HG03460 (cell line): ENCODE data around the gene EOLA2.
"Not testable (repeated sequence)": the region's sequence is repeated elsewhere in the genome, so short reads cannot be mapped to it uniquely, and the experiment has no call there.

ENCODE experiments used
- ATAC-seq: cut with Tn5 transposase; IDR thresholded peaks from one replicate; pipeline ENCODE4 v1.9.1; 2021; ENCODE audit not compliant: unreplicated experiment

The EOLA2 gene

DNA sequence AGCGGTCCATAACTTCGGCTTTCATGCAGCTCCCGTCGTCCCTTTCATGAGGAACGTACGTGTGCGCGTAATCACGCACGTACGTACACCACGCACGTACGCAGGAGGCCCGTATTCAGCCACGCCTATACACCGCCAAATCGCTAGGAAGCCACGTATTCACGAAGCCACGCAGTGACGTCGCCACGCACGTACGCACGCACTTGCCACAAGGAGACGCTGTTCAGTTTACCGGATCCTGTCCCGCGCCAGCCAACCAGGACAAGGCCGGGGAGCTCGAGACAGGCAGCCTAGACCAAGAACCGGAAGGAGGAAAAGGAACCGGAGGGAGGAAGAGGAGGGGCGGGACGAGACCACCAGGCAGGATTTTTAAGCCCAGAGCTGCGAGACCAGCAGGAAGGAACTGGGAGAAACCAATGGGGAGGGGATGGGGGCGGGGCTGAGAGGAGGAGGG, at the start of gene EOLA2:
EOLA2 (minus strand) TSS at position 65 of the 454 bp plus-strand sequence. CDS start 4,617 bp downstream, outside the sequence.
- peak; percentile 64 for ATAC-seq

DNA sequence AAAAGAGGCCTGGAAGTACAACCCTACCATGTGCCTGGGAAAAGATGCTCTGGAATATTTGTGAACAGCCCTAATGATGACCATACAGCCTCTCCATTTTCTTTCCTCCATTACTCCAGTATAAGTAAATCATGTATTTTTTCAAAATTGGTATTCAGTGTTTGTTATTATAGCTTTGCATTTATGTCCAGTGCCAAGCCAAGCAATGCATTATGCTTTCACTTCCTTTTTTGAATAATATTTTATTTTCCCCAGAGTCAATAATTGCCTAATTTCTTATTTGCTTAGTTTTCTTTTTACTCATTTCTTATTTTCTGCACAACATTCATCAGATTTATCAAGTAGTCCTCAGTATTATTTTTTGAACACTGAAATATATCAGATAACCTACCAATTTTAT, 49.3 kb upstream of the EOLA2 start:
- peak; percentile 71 for ATAC-seq

DNA sequence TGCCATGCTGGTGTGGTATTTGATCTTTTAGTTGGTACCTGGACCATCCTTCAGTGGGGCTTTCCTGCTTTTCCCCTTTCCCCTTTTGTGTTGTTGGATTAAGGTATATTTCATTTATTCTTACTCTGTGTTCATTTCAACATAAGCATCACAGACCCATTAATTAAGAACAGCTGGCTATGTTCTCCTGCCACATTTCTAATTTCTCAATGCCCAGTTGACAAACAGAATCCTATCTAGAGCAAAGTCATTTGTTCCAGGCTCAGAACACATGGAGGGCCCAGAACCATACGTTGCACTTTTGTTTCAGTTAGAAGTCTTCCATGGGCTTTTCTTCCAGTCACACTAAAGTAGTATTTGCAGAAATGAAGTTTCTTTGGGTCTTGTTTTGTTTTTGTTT, 46.1 kb upstream of the EOLA2 start:
- ATAC-seq: no peak

DNA sequence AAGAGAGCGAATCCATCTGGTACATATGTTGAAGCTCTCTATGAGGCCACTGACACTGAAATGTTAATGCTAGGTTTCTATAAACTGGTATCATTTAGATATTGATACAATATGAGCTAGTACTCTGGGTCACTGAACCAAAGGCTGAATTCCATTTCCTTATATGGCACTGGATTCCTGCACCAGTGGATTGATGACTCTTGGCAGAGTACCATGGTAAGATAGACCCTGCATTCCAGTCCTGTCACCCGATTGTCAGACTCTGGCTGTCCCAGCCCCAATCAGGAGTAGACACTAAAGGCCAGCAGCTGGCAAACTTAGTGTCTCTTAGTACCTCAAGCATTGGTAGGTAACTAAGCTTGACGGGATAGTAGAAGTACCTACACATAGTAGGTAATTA, 44.0 kb upstream of the EOLA2 start:
- ATAC-seq: no peak

DNA sequence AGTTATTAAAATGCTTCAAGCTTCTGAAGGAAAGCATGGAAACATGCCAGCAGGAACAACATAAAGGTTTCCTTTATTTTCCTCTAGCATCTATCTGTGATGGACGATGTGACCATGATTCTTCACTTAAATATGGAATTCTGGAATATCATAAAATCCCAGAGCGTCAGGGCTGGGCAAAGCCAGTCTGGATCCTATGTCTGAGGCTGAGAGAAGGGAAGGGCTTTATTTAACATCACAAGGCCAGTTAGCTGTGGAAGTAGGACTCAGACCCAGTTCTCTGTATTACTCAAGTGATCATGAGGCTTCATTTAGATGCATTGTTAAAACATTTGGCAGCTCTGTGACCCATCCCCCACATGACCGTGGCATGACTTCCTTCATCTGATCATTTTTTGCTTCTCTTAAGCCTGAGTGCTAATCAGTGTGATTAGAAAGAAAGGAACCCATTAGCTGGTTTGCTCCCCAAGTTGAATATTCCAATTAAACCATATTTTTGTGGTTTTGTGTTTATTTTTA, 40.9 kb upstream of the EOLA2 start:
- ATAC-seq: no peak

DNA sequence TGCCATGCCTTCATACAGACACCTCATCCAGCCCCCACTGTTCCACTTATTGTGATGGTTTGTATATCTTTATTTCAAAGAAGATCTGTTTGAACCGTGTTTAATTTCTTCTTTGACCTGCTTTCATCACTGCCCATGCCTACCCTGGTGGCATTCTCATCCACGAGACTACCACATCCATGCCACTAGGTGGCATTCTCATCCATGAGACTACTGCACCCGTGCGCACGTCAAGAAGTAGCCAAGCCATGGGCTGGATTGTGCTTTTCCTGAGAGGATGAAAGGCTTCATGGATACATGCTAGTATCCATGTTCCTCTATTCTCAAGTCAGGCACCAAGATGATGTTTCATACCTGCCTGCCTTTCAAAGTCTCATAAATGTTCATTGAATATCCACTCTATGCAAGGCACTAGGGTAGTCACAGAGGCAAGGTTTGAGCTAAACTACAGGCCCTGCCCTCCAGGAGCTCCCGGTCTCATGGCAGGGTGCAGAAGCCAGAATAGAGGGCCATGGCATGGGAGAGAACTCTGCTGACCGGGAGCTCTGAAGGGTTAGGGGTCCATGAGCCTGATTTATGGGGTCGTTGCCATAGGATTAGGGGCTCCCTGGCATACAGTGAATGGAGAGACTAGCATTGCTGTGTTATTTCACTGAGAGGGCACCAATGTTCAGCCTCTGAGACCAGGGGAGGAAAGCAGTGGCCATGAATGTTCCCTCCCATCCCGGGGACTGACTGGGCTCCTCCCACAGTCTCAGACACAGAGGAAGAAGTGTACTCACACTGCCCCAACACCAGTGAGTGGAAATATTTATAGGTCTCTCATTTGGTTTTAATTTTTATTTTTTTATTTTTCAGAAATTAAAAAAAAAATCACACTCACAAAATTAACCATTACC, 24.8 kb upstream of the EOLA2 start:
- ATAC-seq: peak; percentile 68

DNA sequence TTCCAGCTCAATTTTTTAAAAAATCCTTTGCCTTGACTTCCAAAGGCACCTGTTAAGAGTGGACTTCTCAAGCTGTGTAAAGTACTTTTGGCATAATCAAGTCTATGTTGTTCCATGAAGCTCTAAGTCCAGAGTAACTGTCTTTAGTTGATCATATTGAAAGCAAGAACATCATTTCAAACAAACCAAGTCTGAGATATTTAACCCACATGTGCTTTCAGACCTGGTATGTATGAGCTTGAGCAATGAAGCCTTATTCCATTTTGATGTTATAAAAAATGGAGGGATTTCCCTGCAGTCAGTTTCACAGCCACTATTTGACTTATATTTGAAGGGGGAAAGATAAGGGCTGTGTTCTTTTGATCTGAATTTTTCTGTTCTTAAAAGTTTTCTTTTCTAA, 23.7 kb upstream of the EOLA2 start:
- no peak for ATAC-seq

DNA sequence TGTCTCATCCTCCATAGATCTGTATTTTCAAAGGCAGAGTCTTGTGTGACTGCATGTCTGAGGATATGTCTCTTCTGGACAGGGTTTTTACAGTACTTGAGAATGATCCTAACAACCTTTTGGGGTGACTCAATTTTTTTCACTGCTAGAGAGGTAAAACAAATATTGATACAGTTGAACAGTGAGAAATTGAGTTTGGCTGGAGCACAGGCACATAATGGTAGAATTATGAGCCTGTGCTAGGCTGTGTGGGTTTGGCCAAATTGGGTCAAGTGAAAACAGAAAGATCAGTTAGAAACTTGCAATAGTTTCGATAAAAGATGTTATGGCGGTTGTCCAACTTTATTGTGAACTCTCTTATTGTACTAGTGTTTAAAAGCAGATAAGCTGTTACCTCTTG, 23.3 kb upstream of the EOLA2 start:
- ATAC-seq: no peak

DNA sequence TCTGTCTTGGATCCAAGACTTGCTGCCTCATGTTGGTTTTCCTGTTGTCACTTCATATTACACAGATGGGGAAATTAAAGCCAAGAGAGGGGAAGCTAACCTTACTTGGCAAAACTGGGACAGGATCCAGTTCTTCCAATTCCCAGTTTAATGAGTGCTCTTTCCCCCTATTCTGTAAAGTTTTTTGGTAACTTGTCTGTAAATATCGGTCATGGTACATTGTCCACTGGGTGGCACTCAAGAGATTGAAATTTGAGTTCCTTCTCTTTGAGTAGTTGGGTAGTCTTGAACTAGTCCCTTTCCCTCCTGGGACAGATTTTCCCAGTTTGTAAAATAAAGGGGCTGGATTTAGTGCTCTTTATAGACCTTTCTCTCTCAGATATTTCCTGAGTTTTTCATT, 12.4 kb upstream of the EOLA2 start:
- ATAC-seq: no peak

DNA sequence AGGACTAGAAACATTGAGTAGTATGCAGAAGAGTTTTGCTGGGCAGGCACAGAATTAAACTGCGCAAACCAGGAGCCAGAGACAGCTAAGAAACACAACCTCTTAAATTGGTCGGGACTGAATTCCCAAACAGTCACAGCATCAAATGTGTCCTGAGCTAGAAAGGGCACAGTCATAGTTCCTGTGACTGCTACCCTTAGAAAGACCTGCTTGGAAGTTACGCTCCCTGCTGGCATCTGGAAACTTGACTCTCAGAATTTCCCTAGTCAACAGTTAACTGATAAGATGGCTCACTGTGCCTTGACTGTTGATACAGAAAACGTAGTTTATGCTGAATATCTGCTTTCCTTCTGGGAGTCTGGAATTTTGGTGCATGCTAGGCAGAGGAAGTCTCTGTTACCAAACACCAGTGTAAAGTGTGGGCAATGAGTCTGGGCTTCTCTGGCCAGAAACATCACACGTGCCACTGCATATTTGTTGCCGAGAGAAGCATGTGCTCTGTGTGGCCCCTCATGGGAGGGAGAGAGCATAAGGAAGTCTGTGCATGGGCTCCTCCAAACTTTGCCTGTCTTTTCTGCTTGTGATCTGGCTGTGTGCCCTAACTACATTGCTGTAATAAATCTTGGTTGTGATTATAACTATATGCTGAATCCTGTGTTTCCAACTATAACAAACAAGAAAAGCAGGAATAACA, 11.6 kb upstream of the EOLA2 start:
- ATAC-seq: no peak

DNA sequence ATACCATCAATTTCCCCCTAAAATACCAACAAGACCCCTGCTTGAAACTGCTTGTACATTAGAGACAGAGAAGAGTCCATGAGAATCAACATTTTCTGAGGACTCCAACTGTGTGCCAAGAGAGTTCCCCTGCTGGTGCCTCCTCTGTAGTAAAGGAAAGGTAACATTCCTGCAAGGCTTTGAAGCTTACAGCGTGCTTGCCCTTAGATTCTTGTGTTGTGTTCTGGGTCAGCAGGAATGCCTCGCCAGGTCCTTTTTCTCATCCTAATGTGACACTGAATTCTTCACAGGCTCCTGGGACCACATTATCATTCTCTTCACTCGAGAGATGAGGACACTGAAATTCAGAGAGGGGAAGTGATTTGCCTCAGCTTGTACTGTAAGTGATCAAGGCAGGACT, 9.7 kb upstream of the EOLA2 start:
- ATAC-seq: no peak

DNA sequence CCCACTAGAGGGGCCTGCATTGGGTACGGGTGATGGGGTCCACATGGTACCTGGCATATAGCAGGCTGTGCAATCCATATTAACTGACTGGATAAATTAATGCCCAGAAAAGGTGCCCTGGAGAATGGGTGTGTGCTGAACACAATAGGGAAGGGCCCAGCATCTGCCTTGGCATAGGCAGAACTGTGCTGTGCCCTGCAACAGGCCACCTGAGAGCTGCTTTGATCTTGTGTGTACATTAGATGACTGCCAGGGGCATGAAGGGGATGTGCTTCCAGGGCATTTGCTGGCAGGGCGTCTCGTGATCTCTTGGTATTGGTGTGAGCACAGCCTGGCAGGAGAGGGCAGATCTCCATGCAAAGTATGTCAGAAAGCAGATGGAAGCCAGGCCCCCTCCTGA, 8.6 kb upstream of the EOLA2 start:
- ATAC-seq: not testable (repeated sequence)

DNA sequence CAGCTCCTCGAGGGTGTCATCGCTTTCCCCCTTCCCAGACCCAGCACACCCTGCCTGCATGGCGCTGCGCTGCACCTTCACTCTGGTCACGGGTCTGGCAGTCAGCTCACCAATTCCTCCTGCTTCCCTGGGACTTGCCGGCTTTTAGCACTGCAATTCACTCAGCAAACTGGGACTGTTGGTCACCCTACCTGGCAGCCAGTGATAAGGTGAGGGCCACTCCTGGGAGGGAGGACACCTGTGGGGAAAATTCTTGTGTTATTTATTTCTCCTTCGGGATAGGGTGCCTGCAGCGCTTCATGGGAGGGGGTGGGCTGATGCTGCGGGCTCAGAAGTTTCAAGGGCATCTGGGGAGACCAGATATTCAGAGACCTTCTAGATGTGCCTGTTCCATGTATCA, 7.5 kb upstream of the EOLA2 start:
- not testable (repeated sequence) for ATAC-seq

DNA sequence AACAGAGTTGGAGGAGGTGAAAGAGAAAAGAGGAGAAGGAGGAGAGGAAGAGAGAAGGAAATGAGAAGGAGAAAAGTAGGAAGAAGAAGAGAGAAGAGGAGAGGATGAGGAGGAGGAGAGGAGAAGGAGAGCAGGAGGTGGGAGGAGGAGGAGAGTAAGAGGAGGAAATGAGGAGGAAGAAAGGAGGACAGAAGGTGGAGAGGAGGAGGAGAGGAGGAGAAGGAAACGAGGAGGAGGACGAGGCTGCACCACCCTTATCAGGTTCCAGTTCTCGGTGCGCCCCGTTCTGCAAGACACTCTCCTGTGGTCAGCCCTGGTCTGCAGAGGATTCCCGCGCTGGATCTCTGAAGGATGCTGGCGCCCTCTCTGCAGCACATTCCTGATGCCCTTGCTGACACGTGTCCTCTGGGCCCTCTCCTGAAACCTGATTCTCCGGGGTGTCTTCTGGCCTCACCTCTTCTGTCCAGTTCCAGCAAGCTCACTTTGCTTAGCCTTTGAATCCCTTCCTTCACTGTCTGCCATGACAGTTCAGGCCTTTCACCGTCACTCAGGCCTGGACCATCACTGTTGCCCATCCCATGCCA, 6.9 kb upstream of the EOLA2 start:
- ATAC-seq: not testable (repeated sequence)

DNA sequence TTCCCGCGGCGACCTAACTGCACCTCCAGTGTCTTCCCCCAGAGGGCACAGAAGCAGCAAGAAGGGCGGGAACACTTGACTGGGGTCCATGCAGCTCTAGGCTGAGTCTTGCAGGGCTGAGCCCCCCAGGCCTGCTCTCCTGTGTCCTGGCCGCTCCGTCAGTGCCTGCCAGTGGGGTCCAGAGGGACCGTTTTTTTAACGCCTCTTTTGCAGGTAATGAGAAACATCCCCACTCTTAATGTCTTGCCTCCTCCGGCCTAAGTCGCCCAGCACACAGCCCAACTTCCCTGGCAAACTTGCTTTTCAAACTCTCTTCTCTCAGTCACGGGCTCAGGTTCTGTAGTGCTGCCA, 2.4 kb upstream of the EOLA2 start:
- ATAC-seq: not testable (repeated sequence)

DNA sequence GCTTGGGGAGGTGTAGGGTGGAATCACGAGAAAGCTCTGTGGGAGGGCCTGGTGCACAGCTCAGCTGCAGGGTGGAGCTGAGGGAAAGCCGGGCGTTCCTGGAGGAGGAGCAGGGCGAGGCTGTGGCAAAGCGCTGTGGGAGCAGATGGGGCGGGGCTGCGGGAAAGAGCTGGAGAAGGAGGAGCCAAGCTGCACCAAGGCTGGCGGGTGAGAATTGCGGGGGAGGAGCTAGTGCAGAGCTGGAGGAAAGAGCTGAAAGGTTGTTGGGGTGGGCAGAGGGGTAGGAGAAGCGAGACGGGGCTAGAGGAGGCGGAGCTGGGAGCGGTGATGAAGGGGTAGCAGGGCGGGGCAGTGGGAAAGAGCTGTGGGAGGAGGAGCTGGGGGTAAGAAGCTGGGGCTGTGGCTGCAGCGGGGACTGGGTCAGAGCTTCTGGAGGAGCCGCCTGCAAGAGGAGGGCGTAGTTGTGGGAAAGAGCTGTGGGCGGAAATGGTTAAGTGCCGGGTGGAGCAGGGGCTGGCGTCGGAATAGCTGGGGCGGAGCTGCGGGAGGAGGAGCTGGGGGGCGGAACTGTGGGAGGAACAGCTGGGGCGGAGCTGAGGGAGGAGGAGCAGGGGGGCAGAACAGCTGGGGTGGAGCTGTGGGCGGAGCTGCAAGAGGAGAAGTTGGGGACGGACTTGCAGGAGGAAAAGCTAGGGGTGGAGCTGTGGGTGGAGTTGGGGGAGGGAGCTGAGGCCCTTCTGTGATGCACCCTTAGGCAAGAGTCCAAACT, 1.8 kb upstream of the EOLA2 start:
- peak; percentile 44 for ATAC-seq

DNA sequence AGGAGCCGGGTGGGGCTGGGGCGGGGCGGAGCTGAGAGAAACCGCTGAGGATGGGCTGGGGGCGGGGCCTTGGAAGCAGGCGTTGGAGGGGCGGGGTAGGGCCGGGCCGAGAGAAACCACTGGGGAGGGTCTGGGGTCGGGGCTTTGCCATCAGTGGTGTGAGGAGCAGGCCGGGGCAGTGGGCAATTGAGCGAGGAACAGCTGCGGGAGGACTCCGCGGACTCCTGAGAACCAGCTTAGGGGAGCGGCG, 1.3 kb upstream of the EOLA2 start:
- peak; percentile 11 for ATAC-seq

DNA sequence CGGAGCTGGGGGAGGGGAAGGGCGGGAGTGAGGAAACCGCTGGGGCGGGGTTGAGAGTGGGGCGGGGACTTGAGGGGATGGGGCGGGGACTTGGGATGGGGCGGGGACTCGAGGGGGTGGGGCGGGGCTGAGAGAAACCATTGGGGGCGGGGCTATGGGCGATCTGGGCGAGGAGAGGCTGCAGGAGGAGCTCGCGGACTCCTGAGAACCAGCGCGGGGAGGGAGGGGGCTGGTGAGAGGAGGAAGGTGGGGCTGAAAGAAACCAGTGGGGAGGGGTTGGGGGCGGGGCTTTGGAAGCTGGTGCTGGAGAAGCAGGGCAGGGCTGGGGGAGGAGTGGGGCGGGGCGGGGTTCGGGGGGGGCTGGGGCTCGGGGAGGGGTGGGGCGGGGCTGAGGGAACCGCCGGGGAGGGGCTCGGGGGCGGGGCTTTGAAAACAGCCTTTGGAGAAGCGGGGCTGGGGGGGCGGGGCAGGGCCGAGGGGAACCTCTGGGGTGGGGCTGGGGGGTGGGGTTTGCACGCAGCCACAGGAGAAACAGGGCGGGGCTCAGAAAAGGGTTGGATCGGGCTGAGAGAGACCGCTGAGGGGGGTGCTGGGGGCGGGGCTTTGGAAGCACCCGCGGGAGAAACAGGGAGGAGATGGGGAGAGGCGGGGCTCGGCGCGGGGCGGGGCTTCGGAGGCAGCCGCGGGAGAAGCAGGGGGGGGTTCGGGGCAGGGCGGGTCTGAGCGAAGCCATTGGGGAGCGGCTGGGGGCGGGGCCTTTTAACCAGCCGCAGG, 777 bp upstream of the EOLA2 start:
- peak; percentile 2 for ATAC-seq

DNA sequence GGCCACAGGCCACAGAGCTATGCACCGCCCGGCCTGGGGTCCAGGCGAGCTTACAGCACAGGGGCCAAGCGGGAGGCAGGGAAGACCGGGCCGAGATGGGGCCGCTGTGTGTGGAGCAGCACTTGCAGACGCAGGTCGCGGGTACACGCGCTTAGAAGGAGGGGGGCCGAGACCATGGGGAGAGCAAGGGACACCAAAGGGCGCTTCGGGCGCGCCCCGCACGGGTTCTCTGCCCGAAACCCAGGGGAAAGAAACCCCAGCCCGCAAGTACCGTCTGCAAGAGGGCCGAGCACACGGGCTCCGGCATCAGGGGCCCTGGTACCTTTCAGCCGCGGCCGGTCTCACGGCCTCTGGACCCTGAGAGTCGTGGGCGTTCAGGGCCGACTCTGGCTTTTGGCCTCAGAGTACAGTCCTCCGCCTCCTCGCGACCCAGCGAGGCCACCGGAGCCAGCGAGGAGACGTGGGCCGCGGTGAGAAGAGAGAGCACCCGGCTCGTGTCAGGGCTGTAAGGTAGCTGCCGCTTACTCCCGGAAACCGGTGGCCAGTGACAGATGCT, 342 bp downstream of the EOLA2 start:
- no peak for ATAC-seq

DNA sequence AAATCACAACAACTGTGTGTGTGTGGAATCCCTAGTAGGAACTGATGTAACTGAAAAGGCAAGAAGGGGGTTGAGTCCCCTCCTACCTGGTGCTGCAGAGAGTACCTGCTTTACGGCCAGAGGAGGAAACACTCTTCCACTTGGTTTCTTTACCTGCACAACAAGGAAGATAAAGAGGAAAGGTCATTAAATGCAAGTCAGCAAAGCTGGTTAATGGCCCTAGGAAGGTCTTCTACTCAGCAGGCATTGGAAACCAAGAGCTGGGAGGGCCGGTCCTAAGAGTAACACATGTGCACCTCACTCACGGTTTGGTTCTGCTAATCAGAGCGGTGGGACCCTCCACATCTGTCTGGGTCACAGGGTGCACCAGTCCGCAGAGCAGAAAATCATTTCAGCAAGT, 963 bp downstream of the EOLA2 start:
- ATAC-seq: not testable (repeated sequence)
